ENCODE data around the gene DGLUCY.
"Not testable (repeated sequence)": the region's sequence is repeated elsewhere in the genome, so short reads cannot be mapped to it uniquely, and the experiment has no call there.

Gene DGLUCY

DNA sequence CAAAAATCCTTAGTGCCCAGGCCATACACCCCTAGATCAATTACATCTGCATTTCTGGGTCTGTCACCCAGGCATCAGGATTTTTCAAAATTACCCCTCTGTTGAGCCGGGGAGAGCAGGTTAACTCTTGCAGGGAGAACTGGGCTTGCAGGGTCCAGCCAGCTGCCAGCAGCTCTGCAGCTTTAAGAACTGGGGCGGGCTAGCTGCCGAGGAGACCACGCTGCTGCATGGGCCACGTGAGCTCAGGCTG lies at the start of gene DGLUCY:
TSS of gene DGLUCY (plus strand) at position 245 of the 250 bp plus-strand sequence. CDS start 46,222 bp downstream, outside the sequence.
- in situ Hi-C loops (cut with MboI; ENCODE audit: low sequenced_read_pairs) = no loop called here

GRCh38 chr14:91065266-91065665 lies 48.6 kb upstream of the DGLUCY start:
- in situ Hi-C loops (cut with MboI; ENCODE audit: low sequenced_read_pairs) = no loop called here

DNA sequence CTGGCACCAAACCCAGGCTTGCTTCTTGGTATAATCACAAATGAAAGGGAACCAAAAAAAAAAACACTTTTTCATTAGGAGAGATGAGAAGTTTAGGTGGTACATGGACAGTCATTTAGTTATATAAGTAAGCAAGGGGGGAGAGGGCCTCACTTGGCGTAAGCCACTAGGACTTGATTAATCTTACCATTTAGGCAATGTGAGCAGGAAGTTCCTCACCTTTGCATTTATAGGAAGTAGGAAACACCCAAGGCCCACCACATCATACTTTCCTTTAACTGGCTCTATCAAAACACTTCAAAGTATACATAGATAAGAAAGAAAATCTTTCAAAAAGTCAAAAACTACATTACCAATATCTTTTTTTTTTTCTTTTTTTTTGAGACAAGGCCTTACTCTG lies 46.7 kb upstream of the DGLUCY start:
- in situ Hi-C loops (cut with MboI; ENCODE audit: low sequenced_read_pairs) = no loop called here

DNA sequence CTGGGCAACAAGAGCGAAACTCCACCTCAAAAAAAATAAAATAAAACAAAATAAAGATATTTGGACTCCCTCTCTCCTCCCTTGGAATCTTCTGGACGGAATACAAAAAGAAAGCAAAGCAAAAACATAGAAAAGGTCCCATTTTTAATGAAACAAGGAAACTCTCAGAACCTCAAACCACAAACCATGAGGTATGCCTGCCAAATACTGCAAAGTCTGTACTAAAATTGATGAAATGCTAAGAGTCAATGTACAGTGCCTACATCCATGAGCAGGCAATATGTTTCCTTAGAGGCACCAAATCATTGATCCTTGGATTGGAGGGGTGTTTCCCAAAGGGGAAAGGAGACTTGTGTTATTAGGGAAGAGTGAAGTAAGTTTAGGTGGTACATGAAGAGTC lies 45.2 kb upstream of the DGLUCY start:
- in situ Hi-C loops (cut with MboI; ENCODE audit: low sequenced_read_pairs) = no loop called here

DNA sequence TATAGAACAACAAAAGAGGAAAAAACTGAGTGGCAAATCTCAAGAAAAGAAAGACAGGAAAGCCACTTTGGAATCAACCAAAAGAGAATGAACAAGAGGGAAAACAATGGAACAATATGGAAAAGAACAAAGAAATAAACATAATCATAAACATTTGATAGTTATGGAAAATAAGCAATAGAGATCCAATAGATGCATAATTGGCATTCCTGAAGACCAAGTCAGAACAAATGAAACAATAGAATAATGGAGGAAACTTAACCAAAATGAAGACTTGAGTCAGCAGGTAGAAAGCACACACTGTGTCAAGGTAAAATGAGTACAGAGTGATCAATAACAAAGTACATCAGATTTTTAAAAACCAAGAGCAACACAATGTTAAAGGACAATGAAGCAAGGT lies 43.3 kb upstream of the DGLUCY start:
- in situ Hi-C loops (cut with MboI; ENCODE audit: low sequenced_read_pairs) = no loop called here

GRCh38 chr14:91075553-91075952 lies 38.3 kb upstream of the DGLUCY start:
- in situ Hi-C loops (cut with MboI; ENCODE audit: low sequenced_read_pairs) = no loop called here

- in situ Hi-C loops (cut with MboI; ENCODE audit: low sequenced_read_pairs) = no loop called here
Observed at GRCh38 chr14:91078095-91078737, 35.7 kb upstream of the DGLUCY start.

GRCh38 chr14:91080071-91080470 lies 33.8 kb upstream of the DGLUCY start:
- in situ Hi-C loops (cut with MboI; ENCODE audit: low sequenced_read_pairs) = no loop called here

DNA sequence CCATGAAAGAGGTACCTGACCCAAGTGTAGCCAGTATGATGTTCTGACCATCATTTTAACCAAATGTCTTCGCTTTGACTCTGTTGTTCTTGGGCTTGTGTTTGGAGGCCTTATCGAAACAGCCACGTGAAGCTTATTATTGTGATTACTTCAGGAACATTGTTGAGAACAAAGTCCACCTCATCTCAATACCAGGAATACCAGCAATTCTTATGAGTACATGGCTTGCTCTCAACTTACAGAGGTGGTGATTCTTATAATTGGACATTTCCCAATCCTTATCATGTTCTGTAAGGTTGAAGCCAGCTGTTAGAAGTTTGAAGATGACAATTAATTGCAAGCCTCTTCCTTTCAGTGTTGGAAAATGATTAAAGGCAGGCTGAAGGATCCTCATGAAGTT lies 31.6 kb upstream of the DGLUCY start:
- in situ Hi-C loops (cut with MboI; ENCODE audit: low sequenced_read_pairs) = no loop called here

GRCh38 chr14:91084516-91084915 lies 29.4 kb upstream of the DGLUCY start:
- in situ Hi-C loops (cut with MboI; ENCODE audit: low sequenced_read_pairs) = no loop called here

DNA sequence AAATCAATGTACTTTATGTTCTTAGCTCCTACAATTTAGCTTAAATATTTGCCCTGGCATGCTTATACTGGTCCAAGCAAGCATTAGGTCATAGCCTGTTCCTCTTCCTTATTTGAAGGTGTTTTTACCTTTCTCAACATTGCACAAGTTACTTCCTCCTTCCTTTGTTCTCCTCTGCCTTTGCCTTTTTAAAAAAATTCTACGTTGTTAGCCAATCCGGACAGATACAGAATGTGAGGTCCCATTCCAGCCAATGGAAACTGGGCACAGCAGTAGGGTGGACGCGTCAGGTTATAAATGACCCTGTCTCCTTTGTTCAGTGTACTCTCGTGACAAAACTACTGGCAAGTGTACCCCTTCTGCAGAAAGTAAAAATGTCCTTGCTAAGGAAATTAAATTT lies 26.4 kb upstream of the DGLUCY start:
- in situ Hi-C loops (cut with MboI; ENCODE audit: low sequenced_read_pairs) = not testable (repeated sequence)

- in situ Hi-C loops (cut with MboI; ENCODE audit: low sequenced_read_pairs) = no loop called here
Observed at GRCh38 chr14:91088585-91089235, 25.2 kb upstream of the DGLUCY start.

DNA sequence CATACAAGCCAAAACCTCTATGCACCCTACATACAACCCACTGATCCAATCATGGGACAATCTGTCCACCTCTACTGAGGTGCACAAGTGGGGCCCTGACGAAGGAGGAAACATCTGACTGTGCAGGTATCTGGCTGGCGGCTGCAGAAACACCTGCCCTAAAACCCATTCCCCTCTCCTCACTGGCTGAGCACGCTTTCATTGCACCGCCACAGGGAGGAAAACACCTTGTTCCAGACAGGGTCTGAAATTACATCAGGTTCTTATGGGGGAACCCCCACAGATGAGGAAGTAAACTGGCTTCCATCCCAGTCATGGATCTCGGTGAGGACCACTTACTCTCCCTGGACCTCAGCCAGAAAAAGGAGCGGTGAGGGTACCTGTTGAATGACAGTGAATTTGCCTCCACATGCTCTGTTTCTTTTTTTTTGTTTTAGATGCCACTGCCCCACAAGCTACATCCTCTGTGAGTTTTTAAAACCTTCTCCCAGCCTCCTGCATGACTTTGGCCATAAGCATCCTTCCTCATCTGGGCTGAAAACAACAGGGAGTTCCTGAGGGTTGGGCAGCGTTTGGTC lies 23.8 kb upstream of the DGLUCY start:
- in situ Hi-C loops (cut with MboI; ENCODE audit: low sequenced_read_pairs) = no loop called here

- in situ Hi-C loops (cut with MboI; ENCODE audit: low sequenced_read_pairs) = no loop called here
Observed at GRCh38 chr14:91090743-91091142, 23.1 kb upstream of the DGLUCY start.

- in situ Hi-C loops (cut with MboI; ENCODE audit: low sequenced_read_pairs) = no loop called here
Observed at GRCh38 chr14:91092073-91092472, 21.8 kb upstream of the DGLUCY start.

DNA sequence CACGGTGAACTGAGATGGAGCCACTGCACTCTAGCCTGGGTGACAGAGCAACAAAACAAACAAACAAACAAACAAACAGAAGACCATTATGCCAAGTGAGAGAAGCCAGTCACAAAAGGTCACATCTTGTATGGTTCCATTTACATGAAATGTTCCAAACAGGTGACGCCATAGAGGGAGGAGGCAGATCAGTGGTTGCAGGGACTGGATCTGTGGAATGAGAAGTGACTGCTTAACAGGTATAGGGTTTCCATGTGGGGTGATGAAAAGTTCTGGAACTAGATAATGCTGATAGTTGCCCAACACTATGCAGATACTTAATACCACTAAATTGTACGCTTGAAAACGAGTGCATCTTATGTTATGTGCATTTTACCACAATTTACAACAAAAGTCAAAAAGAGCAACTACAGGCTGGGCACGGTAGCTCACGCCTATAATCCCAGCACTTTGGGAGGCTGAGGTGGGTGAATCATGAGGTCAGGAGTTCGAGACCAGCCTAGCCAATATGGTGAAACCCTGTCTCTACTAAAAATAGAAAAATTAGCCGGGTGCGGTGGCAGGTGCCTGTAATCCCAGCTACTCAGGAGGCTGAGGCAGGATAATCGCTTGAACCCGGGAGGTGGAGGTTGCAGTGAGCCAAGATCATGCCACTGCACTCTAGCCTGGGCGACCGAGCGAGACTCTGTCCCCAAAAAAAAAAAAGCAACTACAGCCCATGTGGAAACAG lies 20.0 kb upstream of the DGLUCY start:
- in situ Hi-C loops (cut with MboI; ENCODE audit: low sequenced_read_pairs) = not testable (repeated sequence)

GRCh38 chr14:91094772-91095171 lies 19.1 kb upstream of the DGLUCY start:
- in situ Hi-C loops (cut with MboI; ENCODE audit: low sequenced_read_pairs) = no loop called here

DNA sequence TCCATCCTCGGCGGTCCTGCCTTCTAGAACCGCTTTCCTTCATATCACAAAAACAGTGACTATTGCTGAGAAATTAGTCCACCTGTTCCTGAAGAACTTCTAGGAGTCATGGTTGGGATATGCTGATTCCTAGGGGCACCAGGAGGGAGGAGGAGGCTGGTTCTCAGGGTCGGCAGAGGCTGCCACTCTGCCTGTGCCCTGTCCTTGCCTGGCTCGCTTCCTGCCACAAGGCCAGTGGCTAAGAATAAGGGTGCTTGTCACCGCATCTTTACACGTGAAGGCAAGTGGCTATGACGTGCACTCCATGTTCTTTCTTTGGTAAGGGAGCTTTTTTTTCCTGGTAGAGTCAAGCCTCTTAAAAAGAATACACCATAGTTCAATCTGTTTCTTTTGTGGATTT lies 18.7 kb upstream of the DGLUCY start:
- in situ Hi-C loops (cut with MboI; ENCODE audit: low sequenced_read_pairs) = no loop called here

DNA sequence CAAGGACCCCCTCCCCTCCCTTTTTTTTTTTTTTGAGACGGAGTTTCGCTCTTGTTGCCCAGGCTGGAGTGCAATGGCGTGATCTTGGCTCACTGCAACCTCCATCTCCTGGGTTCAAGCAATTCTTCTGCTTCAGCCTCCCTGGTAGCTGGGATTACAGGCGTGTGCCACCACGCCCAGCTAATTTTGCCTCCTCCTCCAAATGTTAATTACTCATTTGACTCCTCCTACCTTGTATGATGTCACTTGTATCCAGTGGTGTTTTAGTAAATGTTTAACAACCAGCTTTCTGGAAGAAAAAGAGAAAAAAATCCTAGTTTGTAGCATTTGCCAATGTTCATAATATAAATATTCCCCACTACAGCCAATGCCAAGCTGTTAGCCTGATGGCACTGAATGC lies 16.2 kb upstream of the DGLUCY start:
- in situ Hi-C loops (cut with MboI; ENCODE audit: low sequenced_read_pairs) = not testable (repeated sequence)

DNA sequence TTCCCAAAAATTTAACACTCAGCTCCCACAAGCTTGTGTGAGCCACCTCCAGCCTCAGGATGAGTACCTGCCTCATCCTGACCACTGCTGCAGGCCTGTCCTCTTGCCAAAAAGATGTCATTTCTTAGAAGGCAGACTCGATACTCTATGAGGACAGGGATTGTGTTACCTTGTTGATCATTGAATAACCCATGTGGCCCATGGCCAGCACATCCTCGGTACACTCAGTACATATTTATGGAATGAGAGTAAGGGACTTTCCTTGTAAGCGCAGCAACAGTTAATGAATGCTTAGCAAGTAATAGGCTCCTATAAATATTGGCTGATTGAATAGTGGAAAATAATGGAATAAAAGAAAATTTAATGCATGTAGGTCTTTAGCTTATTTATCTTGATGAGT lies 15.3 kb upstream of the DGLUCY start:
- in situ Hi-C loops (cut with MboI; ENCODE audit: low sequenced_read_pairs) = no loop called here

GRCh38 chr14:91100102-91100501 lies 13.8 kb upstream of the DGLUCY start:
- in situ Hi-C loops (cut with MboI; ENCODE audit: low sequenced_read_pairs) = no loop called here

- in situ Hi-C loops (cut with MboI; ENCODE audit: low sequenced_read_pairs) = no loop called here
Observed at GRCh38 chr14:91103116-91103515, 10.8 kb upstream of the DGLUCY start.
